HepG2 (cell line): ENCODE measurements around the gene PDGFD. TPM values are rescaled to one million over a fixed set of nuclear protein-coding genes. Genes with fewer than 3 reads are reported as not detected.

Source experiments
- ATAC-seq: fragments of 200-7000 bp; cut with Tn5 transposase; 3 replicates; pipeline ENCODE4 v1.9.1; 2020; ENCODE audit warnings: mild to moderate bottlenecking, moderate library complexity
- BruUV-seq: library from RNA; stranded (reverse); fragments of 400-500 nt; replicated peaks from 2 replicates; lab custom pipeline; 2021; lab: Mats Ljungman, UMichigan
- CTCF ChIA-PET: fragments of 300-600 bp; formaldehyde crosslinking; extraction: SDS; loops from one replicate; lab custom pipeline; 2021; ENCODE audit warnings: low total read pairs, inconsistent platforms, low intra/inter-chr PET ratio; lab: Yijun Ruan, JAX
- POLR2A ChIA-PET: fragments of 350-600 bp; sonication (Branson Sonifier 250); formaldehyde crosslinking; loops from one replicate; lab custom pipeline; 2020; ENCODE audit warnings: antibody characterized with exemption, inconsistent platforms; lab: Yijun Ruan, JAX
- DNase-seq: peaks from one replicate; pipeline ENCODE4 v3.0.0-alpha.2; 2015; ENCODE audit warnings: low spot score
- FAIRE-seq: peaks from 3 replicates; lab custom pipeline; 2011; peaks lifted over from hg19 to GRCh38; lab: Jason Lieb, UNC
- H2AFZ ChIP-seq: one replicate; pipeline ENCODE4 v1.6.1; 2011; ENCODE audit warnings: low read length, inconsistent platforms
- H3K27ac ChIP-seq: fragments of 300-600 bp; 3 replicates; pipeline ENCODE4 v1.8.0; 2011; ENCODE audit warnings: mixed run types, mild to moderate bottlenecking, mixed read lengths, low read length, inconsistent platforms; ENCODE audit not compliant: insufficient read depth; ENCODE audit errors: extremely low read length
- H3K27me3 ChIP-seq, 2 experiments: fragments of 200-600 bp in 1 of 2; 2 replicates in 1 of 2; 3 replicates in 1 of 2; pipeline versions ENCODE4 v1.6.0 to v1.8.0; 2011; ENCODE audit warnings: low read length in 2 of 2, mild to moderate bottlenecking in 2 of 2, moderate library complexity in 2 of 2, inconsistent platforms in 1 of 2; ENCODE audit not compliant: insufficient read depth in 2 of 2, control insufficient read depth in 1 of 2
- H3K36me3 ChIP-seq, 2 experiments: fragments of 200-600 bp in 1 of 2; replicated peaks in 1 of 2; 2 replicates in 1 of 2; 3 replicates in 1 of 2; pipeline versions ENCODE4 v1.5.1 to v1.8.0; 2011; ENCODE audit warnings: low read length in 2 of 2, inconsistent platforms in 1 of 2; ENCODE audit not compliant: insufficient read depth in 2 of 2, control insufficient read depth in 1 of 2
- H3K4me1 ChIP-seq: 2 replicates; pipeline ENCODE4 v1.5.1; 2012; ENCODE audit warnings: low read length, inconsistent platforms; ENCODE audit not compliant: insufficient read depth
- H3K4me2 ChIP-seq: 2 replicates; pipeline ENCODE4 v1.6.0; 2011; ENCODE audit warnings: low read depth, low read length, inconsistent platforms
- H3K4me3 ChIP-seq, 3 experiments: fragments of 200-600 bp in 1 of 3; sonication (generic), shearing (Covaris generic) in 1 of 3; replicated peaks in 1 of 3; 2 replicates each; pipeline ENCODE4 v1.5.1; 2011 to 2016; ENCODE audit warnings: low read length in 3 of 3, inconsistent platforms in 2 of 3, low read depth in 2 of 3, mild to moderate bottlenecking in 2 of 3, control low read depth in 1 of 3, mixed read lengths in 1 of 3; ENCODE audit not compliant: insufficient read depth in 1 of 3
- H3K79me2 ChIP-seq: one replicate; pipeline ENCODE4 v1.6.1; 2011; ENCODE audit warnings: low read length, inconsistent platforms; ENCODE audit not compliant: insufficient read depth
- H3K9ac ChIP-seq: 2 replicates; pipeline ENCODE4 v1.6.0; 2011; ENCODE audit warnings: mild to moderate bottlenecking, low read depth, low read length, inconsistent platforms; ENCODE audit not compliant: insufficient read depth
- H3K9me3 ChIP-seq: 2 replicates; pipeline ENCODE4 v1.5.1; 2012; ENCODE audit warnings: mild to moderate bottlenecking, low read length
- H4K20me1 ChIP-seq: 2 replicates; pipeline ENCODE4 v1.6.0; 2011; ENCODE audit warnings: inconsistent platforms, mild to moderate bottlenecking, low read length, moderate library complexity; ENCODE audit not compliant: insufficient read depth
- DMTF1 ChIP-seq: sonication (generic); formaldehyde crosslinking; IDR thresholded peaks from 2 replicates; pipeline ENCODE4 v1.4.0; 2020; ENCODE audit warnings: mild to moderate bottlenecking, missing genetic modification reagents
- GATAD1 ChIP-seq: IDR thresholded peaks from 2 replicates; pipeline ENCODE4 v1.6.1; 2016; ENCODE audit warnings: missing genetic modification reagents, missing compliant biosample characterization
- GTF2F1 ChIP-seq: fragments of 150-350 bp; IDR thresholded peaks from 2 replicates; pipeline ENCODE4 v1.6.1; 2014; ENCODE audit warnings: low read length
- HNF4G ChIP-seq, 2 experiments: sonication (generic) in 1 of 2; formaldehyde crosslinking in 1 of 2; IDR thresholded peaks; 2 replicates each; pipeline versions ENCODE4 v1.4.0 to v1.6.1; 2011 to 2020; ENCODE audit warnings: borderline replicate concordance in 2 of 2, low read depth in 2 of 2, mild to moderate bottlenecking in 2 of 2, low read length in 1 of 2, missing genetic modification reagents in 1 of 2, moderate library complexity in 1 of 2
- IKZF1 ChIP-seq: fragments of 450-650 bp; IDR thresholded peaks from 2 replicates; pipeline ENCODE4 v1.7.1; 2016
- MTA1 ChIP-seq: sonication (generic); formaldehyde crosslinking; IDR thresholded peaks from 2 replicates; pipeline ENCODE4 v1.4.0; 2020; ENCODE audit warnings: missing genetic modification reagents, mild to moderate bottlenecking, borderline replicate concordance
- SCMH1 ChIP-seq: sonication (generic); formaldehyde crosslinking; IDR thresholded peaks from 2 replicates; pipeline ENCODE4 v1.9.0; 2021; ENCODE audit warnings: missing genetic modification reagents, mild to moderate bottlenecking, borderline replicate concordance
- ZNF670 ChIP-seq: sonication (generic); formaldehyde crosslinking; IDR thresholded peaks from 2 replicates; pipeline ENCODE4 v1.8.0; 2022; ENCODE audit warnings: mild to moderate bottlenecking, missing genetic modification reagents, borderline replicate concordance
- ZSCAN22 ChIP-seq: sonication (generic); formaldehyde crosslinking; IDR thresholded peaks from 2 replicates; pipeline ENCODE4 v1.4.0; 2020; ENCODE audit warnings: mild to moderate bottlenecking, missing genetic modification reagents
- WGBS: methylation state at CpG from one replicate; pipeline ENCODE4 v1.1.6; 2017; ENCODE audit warnings: low lambda C conversion rate; 5-methylcytosine and 5-hydroxymethylcytosine counted together
- in situ Hi-C: cut with HindIII; loops from 2 replicates; pipeline ENCODE4 v1.10.0; 2017; ENCODE audit warnings: low pct_unique_long_range_greater_than_20kb; ENCODE audit not compliant: extremely low pct_ligation_motif_present
- intact Hi-C: fragments of 100-400 bp; cut with micrococcal nuclease; formaldehyde crosslinking; loops from one replicate; pipeline ENCODE4 v1.10.0; 2022; ENCODE audit not compliant: unreplicated experiment
- polyA plus RNA-seq, 8 experiments: library from polyadenylated mRNA; depleted of rRNA in 3 of 8; stranded (reverse) in 7 of 8; unstranded in 1 of 8; fragments of >200 nt; fragmentation: Illumina TruSeq in 4 of 8; extraction: Trizol in 4 of 8; gene quantifications; 2 replicates each; pipeline versions ENCODE4 v1.2.1 to v1.2.3, GENCODE V29; 2011 to 2016; ENCODE audit warnings: low read depth in 4 of 8, missing spikeins in 1 of 8, mixed read lengths in 1 of 8; ENCODE audit not compliant: insufficient read depth in 1 of 8
- total RNA-seq, 5 experiments: library from RNA; depleted of rRNA; stranded (reverse); fragments of >200 nt; fragmentation: Illumina TruSeq; extraction: Trizol; gene quantifications; 2 replicates each; pipeline ENCODE4 v1.2.3, GENCODE V29; 2016; ENCODE audit warnings: low read depth in 1 of 5

The PDGFD gene
- total and polyA plus RNA-seq, 2 of the 13 experiments (the other 11 are each of a cell fraction or from before 2014, with no cell fraction given): 0.09 to 0.29 TPM

GRCh38 chr11:103870821-103871309 lies 293.1 kb downstream of the PDGFD start:
- DNase-seq (no peak), FAIRE-seq (no peak), ATAC-seq (no peak)
- in situ Hi-C loops: no loop called here
- H3K4me3 ChIP-seq: no peak overlapping the region
- H3K9ac ChIP-seq: no peak overlapping the region
- no peaks in the 10 kb centered on the region for H3K4me1 ChIP-seq
- TF ChIP-seq HNF4G (IDR thresholded peaks at IDR 0.05; ENCODE audit: borderline replicate concordance, low read depth, low read length): no peak
- TF ChIP-seq HNF4G (CRISPR knock-in tag; IDR thresholded peaks at IDR 0.05; ENCODE audit: borderline replicate concordance, low read depth): no peak
- no peak for TF ChIP-seq SCMH1
- WGBS: 19% methylated on average over 7 of the region's 7 CpGs
- no peak overlapping the region for H3K27ac ChIP-seq
- no TSS peak for BruUV-seq
- POLR2A ChIA-PET: no interaction called here
- no peaks in the 10 kb centered on the region; a peak in 1 of 5 replicates for H3K27me3 ChIP-seq
- no peaks in the 10 kb centered on the region for H3K79me2 ChIP-seq
- no peaks in the 10 kb centered on the region for H3K36me3 ChIP-seq
- intact Hi-C loops: no loop called here
- H4K20me1 ChIP-seq: no peaks in the 10 kb centered on the region
- no peak overlapping the region for H3K4me2 ChIP-seq
- H2AFZ ChIP-seq: no peak overlapping the region
- CTCF ChIA-PET: no interaction called here
- peaks cover 12% of the 10 kb centered on the region; the same call in 1 of the 2 replicates for H3K9me3 ChIP-seq

DNA sequence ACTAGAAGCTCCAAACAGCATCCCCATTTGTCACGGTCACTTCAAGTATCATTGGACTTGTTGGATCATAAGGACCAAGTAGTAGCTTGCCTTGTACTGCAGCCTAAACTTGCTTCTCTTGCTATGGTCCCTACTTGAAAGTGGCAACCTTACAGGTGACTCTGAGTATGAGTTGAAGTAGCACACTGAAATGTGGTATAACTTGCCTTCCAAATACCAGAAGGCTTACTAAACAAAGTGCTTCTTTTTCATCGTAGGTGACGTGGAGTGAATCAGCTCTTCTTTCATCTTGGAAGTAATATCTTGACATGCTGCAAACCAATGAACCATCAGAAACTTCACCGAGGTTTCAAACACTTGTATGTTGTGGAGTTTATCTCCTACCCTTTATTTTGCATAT lies 296.5 kb downstream of the PDGFD start:
- H3K4me1 ChIP-seq: no peaks in the 10 kb centered on the region
- in situ Hi-C loops (no loop called here), intact Hi-C loops (no loop called here)
- no peaks in the 10 kb centered on the region for H4K20me1 ChIP-seq
- H3K36me3 ChIP-seq: no peaks in the 10 kb centered on the region
- peaks cover 31% of the 10 kb centered on the region for H3K9me3 ChIP-seq
- no peak overlapping the region for H3K27ac ChIP-seq
- ChIA-PET POLR2A (no interaction called here), CTCF (no interaction called here)
- FAIRE-seq (no peak), ATAC-seq (no peak), DNase-seq (no peak)
- no peak overlapping the region for H3K4me2 ChIP-seq
- TF ChIP-seq GATAD1 (CRISPR knock-in tag) (no peak), GTF2F1 (no peak), ZNF670 (CRISPR knock-in tag) (no peak), DMTF1 (no peak), ZSCAN22 (CRISPR knock-in tag) (no peak), IKZF1 (no peak), MTA1 (no peak)
- no peak overlapping the region for H3K4me3 ChIP-seq
- no peaks in the 10 kb centered on the region; a peak in 1 of 5 replicates for H3K27me3 ChIP-seq
- no peak overlapping the region for H3K9ac ChIP-seq
- WGBS: 5% methylated on average over 4 of the region's 4 CpGs
- no TSS peak for BruUV-seq
- H2AFZ ChIP-seq: no peak overlapping the region
- H3K79me2 ChIP-seq: no peaks in the 10 kb centered on the region
